Activated naive CD4-positive, alpha-beta T cell treated with anti-CD3 and anti-CD28 coated beads, Interleukin-2, amount 10 ng/mL, durations not matched to agents 7 days and 5 days (primary cell): ENCODE measurements around the gene ENTPD8.

Experiments
- CTCF ChIA-PET: fragments of 350-600 bp; sonication (Branson Sonifier 250); formaldehyde crosslinking; loops from one replicate; lab custom pipeline; 2021; ENCODE audit warnings: antibody characterized with exemption; lab: Charles Lee
- DNase-seq: peaks from one replicate; pipeline ENCODE4 v3.0.0-alpha.2; 2020
- H3K27ac Mint-ChIP-seq: one replicate; pipeline ENCODE4 v1.8.0; 2021; ENCODE audit warnings: mild to moderate bottlenecking, moderate library complexity, mixed read lengths
- H3K27me3 Mint-ChIP-seq: one replicate; pipeline ENCODE4 v1.8.0; 2021; ENCODE audit warnings: mild to moderate bottlenecking, mixed read lengths
- H3K36me3 Mint-ChIP-seq: one replicate; pipeline ENCODE4 v1.8.0; 2021; ENCODE audit warnings: mixed read lengths
- H3K4me1 Mint-ChIP-seq: one replicate; pipeline ENCODE4 v1.8.0; 2021; ENCODE audit warnings: mixed read lengths
- H3K4me3 Mint-ChIP-seq: one replicate; pipeline ENCODE4 v1.8.0; 2021; ENCODE audit warnings: mild to moderate bottlenecking, moderate library complexity, mixed read lengths
- H3K9me3 Mint-ChIP-seq: one replicate; pipeline ENCODE4 v1.8.0; 2021; ENCODE audit warnings: mixed read lengths

Gene ENTPD8

DNA sequence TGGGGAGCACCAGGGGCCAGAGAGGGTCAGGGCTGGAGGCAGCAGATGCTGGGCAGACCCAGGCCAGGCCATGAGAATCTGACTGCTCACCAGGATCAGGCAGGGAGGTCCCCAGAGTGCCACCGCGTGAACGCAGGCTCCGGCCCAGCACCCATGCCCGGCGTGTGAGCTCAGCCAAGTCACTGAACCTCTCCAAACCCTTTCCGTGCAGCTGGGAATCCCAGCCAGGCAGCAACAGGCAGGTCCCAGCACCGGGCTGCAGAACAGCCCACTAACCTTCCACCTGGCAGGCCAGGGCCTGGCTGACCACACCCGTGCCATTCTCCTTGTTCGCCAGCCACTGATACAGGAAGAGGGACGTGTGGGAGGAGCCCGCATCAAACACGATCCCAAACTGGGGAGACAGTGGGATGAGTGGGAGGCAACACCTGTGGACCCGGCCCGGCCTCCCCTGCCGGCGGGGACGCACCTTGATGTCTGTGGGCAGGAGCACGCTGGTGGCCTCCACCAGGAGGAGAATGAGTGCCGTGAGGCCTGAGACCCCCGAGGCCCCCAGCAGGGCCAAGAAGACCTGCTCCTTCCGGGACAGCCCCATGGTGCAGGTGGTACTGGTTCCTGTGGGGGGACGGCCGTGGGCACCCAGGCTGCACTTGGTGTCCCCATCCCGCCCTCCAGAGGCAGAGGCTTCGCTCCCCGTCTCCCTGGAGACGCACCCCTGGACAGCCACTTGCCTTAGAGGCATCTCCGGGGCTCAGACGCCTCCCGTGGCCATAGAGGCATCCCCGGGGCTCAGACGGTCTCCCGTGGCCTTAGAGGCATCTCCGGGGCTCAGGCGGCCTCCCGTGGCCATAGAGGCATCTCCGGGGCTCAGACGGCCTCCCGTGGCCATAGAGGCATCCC is 3.2 kb downstream of the ENTPD8 start:
- DNase-seq = no peak
- Mint-ChIP-seq H3K4me1 (peaks cover 3% of the 10 kb centered on the region), H3K27ac (no peak overlapping the region), H3K27me3 (peaks cover 22% of the 10 kb centered on the region), H3K4me3 (no peak overlapping the region), H3K36me3 (no peaks in the 10 kb centered on the region), H3K9me3 (no peaks in the 10 kb centered on the region)
- CTCF ChIA-PET = no interaction called here

- Mint-ChIP-seq H3K27ac (no peak overlapping the region), H3K4me1 (peaks cover 2% of the 10 kb centered on the region), H3K4me3 (no peak overlapping the region), H3K9me3 (no peaks in the 10 kb centered on the region), H3K36me3 (no peaks in the 10 kb centered on the region), H3K27me3 (peaks cover 12% of the 10 kb centered on the region)
- CTCF ChIA-PET = no interaction called here
- DNase-seq = no peak
These were observed 4.2 kb downstream of the ENTPD8 start for GRCh38 chr9:137436761-137437600.

GRCh38 chr9:137435980-137436760 is 5.0 kb downstream of the ENTPD8 start:
- CTCF ChIA-PET = no interaction called here
- Mint-ChIP-seq H3K4me1 (no peaks in the 10 kb centered on the region), H3K9me3 (no peaks in the 10 kb centered on the region), H3K27ac (no peak overlapping the region), H3K36me3 (no peaks in the 10 kb centered on the region), H3K27me3 (peaks cover 10% of the 10 kb centered on the region), H3K4me3 (no peak overlapping the region)
- no peak for DNase-seq

- Mint-ChIP-seq H3K4me3 (no peak overlapping the region), H3K9me3 (no peaks in the 10 kb centered on the region), H3K27ac (no peak overlapping the region), H3K36me3 (no peaks in the 10 kb centered on the region), H3K4me1 (no peaks in the 10 kb centered on the region), H3K27me3 (peaks cover 10% of the 10 kb centered on the region)
- no peak for DNase-seq
- CTCF ChIA-PET = no interaction called here
These were observed 5.7 kb downstream of the ENTPD8 start for GRCh38 chr9:137435381-137435891.

DNA sequence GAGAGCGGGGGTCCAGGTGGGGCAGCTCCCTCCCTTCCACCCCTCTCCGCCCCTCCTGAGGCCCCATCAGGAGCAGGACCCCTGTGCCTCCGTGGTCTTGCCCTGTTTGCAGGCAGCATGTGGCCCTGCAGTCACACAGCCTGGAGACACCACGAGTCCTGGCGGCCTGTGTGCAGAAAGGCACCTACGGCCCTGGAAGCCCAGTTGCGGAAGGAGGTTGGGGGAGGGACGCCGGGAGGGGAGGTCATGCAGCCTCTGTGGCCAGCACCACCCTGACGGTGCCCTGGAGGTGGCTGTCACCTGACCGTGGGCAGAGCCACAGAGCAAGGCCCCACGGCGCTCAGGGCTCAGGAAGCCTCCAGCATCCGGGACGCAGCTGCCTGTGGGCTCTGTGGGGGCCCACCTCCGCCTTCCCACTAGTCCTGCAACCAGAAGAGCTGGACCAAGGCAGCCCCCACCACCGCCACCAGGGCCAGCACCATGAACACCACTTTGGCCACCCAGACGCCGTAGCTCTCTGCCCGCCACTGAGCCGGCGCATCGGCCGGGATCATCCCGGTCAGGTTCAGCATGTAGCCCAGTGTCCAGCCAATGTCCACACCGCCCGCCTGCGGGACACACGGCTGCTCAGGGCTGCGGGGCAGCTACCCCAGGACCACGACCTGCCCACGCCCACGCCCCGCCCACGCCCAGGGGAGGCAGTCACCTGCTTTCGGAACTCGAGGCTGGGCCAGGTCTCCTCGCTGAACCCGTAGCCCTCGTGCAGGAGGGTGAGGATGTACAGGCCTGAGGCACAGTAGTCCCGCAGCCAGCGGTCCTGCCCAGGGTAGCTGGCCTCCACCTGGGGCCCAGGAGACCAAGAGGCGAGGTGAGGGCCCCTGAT is 6.4 kb downstream of the ENTPD8 start:
- H3K36me3 Mint-ChIP-seq = no peaks in the 10 kb centered on the region

DNA sequence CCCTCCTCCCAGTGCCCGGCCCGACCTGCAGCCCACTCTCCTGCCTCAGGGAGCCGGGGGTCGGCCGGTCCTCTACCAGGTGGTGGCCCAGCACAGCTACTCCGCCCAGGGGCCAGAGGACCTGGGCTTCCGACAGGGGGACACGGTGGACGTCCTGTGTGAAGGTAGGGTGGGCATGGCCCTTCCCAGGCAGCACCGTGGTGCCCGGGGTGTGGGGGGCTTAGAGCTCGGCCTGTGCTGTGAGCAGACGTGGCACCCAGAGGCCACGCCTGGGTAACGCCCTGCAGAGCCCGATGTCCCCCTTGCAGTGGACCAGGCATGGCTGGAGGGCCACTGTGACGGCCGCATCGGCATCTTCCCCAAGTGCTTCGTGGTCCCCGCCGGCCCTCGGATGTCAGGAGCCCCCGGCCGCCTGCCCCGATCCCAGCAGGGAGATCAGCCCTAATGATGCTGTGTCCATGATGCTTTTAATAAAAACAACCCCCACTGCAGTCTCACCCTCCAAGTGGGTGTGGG is 7.2 kb downstream of the ENTPD8 start:
- Mint-ChIP-seq H3K4me1 (no peaks in the 10 kb centered on the region), H3K36me3 (no peaks in the 10 kb centered on the region)

More for the DNA sequence above, 6.4 kb downstream of the ENTPD8 start:
- DNase-seq = no peak
- Mint-ChIP-seq H3K27me3 (peaks cover 10% of the 10 kb centered on the region), H3K4me3 (no peak overlapping the region), H3K27ac (no peak overlapping the region), H3K9me3 (no peaks in the 10 kb centered on the region), H3K4me1 (no peaks in the 10 kb centered on the region)
- CTCF ChIA-PET = interaction anchor here (1.2 to 1.3 kb wide), 2 partner anchors 9 to 13 kb away, joined by 3 read pairs; no protein-coding TSS in a partner anchor

DNA sequence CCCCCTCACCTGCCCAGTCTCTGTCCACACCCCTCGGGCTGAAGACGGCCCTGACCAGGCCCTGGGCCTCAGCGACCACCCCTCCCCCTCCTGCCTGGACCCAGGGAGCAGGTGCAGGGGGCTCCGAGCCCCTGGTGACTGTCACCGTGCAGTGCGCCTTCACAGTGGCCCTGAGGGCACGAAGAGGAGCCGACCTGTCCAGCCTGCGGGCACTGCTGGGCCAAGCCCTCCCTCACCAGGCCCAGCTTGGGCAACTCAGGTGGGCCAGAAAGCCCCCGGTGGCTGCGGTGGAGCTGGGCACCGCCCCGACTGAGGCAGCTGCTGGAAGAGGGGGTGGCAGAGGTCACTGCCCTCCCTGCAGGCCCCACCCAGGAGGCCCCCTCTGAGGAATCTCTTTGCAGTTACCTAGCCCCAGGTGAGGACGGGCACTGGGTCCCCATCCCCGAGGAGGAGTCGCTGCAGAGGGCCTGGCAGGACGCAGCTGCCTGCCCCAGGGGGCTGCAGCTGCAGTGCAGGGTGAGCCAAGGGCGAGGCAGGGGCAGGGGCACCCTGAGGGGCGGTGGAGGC is 7.7 kb downstream of the ENTPD8 start:
- no peaks in the 10 kb centered on the region for H3K9me3 Mint-ChIP-seq
- no peaks in the 10 kb centered on the region for H3K36me3 Mint-ChIP-seq
- no peak overlapping the region for H3K4me3 Mint-ChIP-seq
- no peaks in the 10 kb centered on the region for H3K4me1 Mint-ChIP-seq
- CTCF ChIA-PET = interaction anchor here (1.3 kb wide), 1 partner anchor 10 kb away, joined by 3 read pairs; no protein-coding TSS in a partner anchor
- no peaks in the 10 kb centered on the region for H3K27me3 Mint-ChIP-seq
- H3K27ac Mint-ChIP-seq = no peak overlapping the region
- DNase-seq = no peak

More for the DNA sequence above, 7.2 kb downstream of the ENTPD8 start:
- CTCF ChIA-PET = interaction anchor here (1.2 to 1.3 kb wide), 2 partner anchors 10 to 14 kb away, joined by 3 read pairs; no protein-coding TSS in a partner anchor
- Mint-ChIP-seq H3K27ac (no peak overlapping the region), H3K9me3 (no peaks in the 10 kb centered on the region), H3K27me3 (peaks cover 3% of the 10 kb centered on the region), H3K4me3 (no peak overlapping the region)
- no peak for DNase-seq

- CTCF ChIA-PET = interaction anchor here (1.4 kb wide), 1 partner anchor 10 kb away, joined by 5 read pairs; no protein-coding TSS in a partner anchor
- no peaks in the 10 kb centered on the region for H3K36me3 Mint-ChIP-seq
- no peaks in the 10 kb centered on the region for H3K9me3 Mint-ChIP-seq
- no peak overlapping the region for H3K4me3 Mint-ChIP-seq
- H3K4me1 Mint-ChIP-seq = no peaks in the 10 kb centered on the region
- no peak for DNase-seq
- H3K27me3 Mint-ChIP-seq = no peaks in the 10 kb centered on the region
- no peak overlapping the region for H3K27ac Mint-ChIP-seq
These were observed 8.3 kb downstream of the ENTPD8 start for GRCh38 chr9:137432687-137433348.

DNA sequence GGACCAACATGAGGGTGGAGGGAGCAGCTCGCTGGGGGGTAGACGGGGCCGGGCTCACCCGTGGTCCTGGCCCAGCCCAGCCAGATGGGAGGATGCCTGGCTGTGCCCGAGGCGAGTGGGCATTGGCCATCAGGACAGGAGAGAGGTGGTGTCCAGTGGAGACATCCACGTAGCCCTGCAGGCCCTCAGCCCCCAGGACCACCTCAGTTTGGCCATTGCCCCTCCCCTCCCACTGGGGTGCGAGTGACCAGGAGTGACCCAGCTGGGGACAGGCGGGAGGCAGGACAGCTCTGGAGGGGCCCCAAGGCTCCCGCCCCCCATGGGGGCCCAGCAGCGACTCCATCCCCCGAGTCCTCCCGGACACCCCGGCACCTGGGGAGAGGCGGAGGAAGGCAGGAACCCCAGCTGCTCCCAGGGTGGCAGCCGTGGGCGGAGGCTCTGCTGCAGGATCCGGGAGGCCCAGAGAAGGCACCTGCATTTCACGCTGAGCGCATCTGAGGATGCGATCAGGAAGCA is 9.7 kb downstream of the ENTPD8 start:
- H3K4me3 Mint-ChIP-seq = no peak overlapping the region
- no peak overlapping the region for H3K27ac Mint-ChIP-seq
- H3K9me3 Mint-ChIP-seq = no peaks in the 10 kb centered on the region

DNA sequence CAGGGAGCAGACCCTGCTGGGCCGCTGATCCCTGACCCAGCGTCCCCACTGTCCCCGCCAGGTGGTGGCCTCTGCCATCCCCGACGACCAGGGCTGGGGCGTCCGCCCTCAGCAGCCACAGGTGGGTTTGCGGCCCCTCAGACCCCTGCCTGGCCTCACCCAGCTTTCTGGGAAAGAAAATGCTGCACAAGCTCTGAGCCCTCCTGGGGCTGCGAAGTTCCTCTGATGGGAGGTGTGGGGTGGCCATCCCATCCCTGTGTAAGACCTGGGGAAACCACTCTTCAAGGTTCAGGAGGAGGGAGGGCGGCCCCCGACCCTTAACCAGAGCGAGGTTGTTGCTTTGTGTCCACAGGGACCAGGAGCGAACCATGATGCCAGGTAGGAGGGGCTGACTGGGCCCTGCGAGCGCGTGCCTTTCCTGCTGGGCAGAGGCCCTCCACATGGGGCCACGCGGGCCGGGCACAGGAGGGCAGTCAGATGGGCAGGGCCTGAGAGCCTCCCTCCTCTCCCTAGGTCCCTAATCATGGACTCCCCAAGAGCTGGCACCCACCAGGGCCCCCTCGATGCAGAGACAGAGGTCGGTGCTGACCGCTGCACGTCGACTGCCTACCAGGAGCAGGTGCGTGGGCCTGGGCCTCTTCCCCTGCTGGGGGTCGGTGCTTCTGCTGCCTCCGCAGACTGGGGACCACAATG is 10.3 kb downstream of the ENTPD8 start:
- no peak overlapping the region for H3K27ac Mint-ChIP-seq
- no peak for DNase-seq
- no peaks in the 10 kb centered on the region for H3K9me3 Mint-ChIP-seq
- no peaks in the 10 kb centered on the region for H3K36me3 Mint-ChIP-seq
- no peak overlapping the region for H3K4me3 Mint-ChIP-seq
- H3K27me3 Mint-ChIP-seq = peaks cover 4% of the 10 kb centered on the region
- H3K4me1 Mint-ChIP-seq = no peaks in the 10 kb centered on the region
- CTCF ChIA-PET = interaction anchor here (1.4 kb wide), 1 partner anchor 12 kb away, joined by 5 read pairs; no protein-coding TSS in a partner anchor

More for the DNA sequence above, 9.7 kb downstream of the ENTPD8 start:
- no peaks in the 10 kb centered on the region for H3K4me1 Mint-ChIP-seq
- H3K36me3 Mint-ChIP-seq = no peaks in the 10 kb centered on the region
- H3K27me3 Mint-ChIP-seq = peaks cover under 1% of the 10 kb centered on the region
- no peak for DNase-seq
- CTCF ChIA-PET = interaction anchor here (1.4 kb wide), 1 partner anchor 11 kb away, joined by 5 read pairs; no protein-coding TSS in a partner anchor

DNA sequence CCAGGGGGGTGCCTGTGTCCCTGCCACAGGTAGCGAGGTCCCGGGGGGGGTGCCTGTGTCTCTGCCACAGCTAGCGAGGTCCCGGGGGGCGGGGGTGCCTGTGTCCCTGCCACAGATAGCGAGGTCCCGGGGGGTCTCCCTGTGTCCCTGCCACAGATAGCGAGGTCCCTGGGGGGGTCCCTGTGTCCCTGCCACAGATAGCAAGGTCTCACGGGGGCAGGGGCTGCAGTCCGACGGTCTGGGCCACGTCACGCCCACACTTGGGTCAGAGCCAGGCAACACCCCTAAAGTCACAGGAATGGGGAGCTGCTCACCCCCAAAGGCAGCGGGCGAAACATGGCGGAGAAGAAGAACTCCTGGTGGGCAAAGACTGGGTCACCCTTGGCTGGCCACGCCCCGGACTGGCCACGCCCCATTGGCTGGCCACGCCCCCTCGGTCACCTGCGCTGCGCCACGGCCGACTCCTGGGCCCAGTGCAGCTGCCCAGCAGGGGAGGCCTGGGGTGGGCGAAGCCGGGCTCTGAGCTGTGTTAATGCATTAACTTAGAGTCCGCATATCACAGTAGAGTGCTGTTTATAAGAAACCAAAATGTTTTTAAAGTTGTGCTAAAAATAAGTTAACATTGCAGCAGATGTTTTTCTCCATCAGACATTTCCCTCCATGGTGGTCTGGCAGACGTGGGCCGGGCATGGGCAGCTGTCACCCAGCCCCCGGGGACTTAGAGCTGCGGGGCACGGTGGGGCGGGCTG is 11.0 kb downstream of the ENTPD8 start:
- Mint-ChIP-seq H3K9me3 (no peaks in the 10 kb centered on the region), H3K4me3 (no peak overlapping the region), H3K36me3 (no peaks in the 10 kb centered on the region), H3K27ac (no peak overlapping the region), H3K4me1 (no peaks in the 10 kb centered on the region), H3K27me3 (peaks cover 9% of the 10 kb centered on the region)
- CTCF ChIA-PET = no interaction called here
- DNase-seq = no peak
